ENCODE results near the gene DHRS1.

DHRS1 gene

GRCh38 chr14:24271134-24271833 lies 28.3 kb downstream of the DHRS1 start, which contains the start of gene RABGGTA:
Gene RABGGTA (minus strand): TSS chr14:24271597. CDS start chr14:24271115, 482 bp downstream.
- DNase-seq (ENCODE audit: low spot score in 2 of 2) (peak; percentile 78 to 93), ATAC-seq (peak; percentile 92)
- peak within 1 kb of the TSS; percentile 79 for H3K4me3 Mint-ChIP-seq
- peaks cover 28% of the 10 kb centered on the region for H3K36me3 Mint-ChIP-seq
- peak within 1 kb of the TSS; percentile 91 for H3K27ac Mint-ChIP-seq
- H3K4me1 Mint-ChIP-seq = peaks cover 53% of the 10 kb centered on the region
- H3K9me3 Mint-ChIP-seq = no peaks in the 10 kb centered on the region

- no peak for DNase-seq (ENCODE audit: low spot score in 2 of 2)
- Mint-ChIP-seq H3K9me3 (no peaks in the 10 kb centered on the region), H3K4me1 (peaks cover 54% of the 10 kb centered on the region), H3K27ac (peak overlapping the region; percentile 91), H3K36me3 (peaks cover 28% of the 10 kb centered on the region), H3K4me3 (peak overlapping the region; percentile 79)
- ATAC-seq = no peak
Observed at GRCh38 chr14:24270537-24271133, 28.9 kb downstream of the DHRS1 start.

- Mint-ChIP-seq H3K36me3 (peaks cover 28% of the 10 kb centered on the region), H3K27ac (peak overlapping the region; percentile 91), H3K9me3 (no peaks in the 10 kb centered on the region), H3K4me3 (peak overlapping the region; percentile 79), H3K4me1 (peaks cover 54% of the 10 kb centered on the region)
- no peak for ATAC-seq
- no peak for DNase-seq (ENCODE audit: low spot score in 2 of 2)
Observed at GRCh38 chr14:24269910-24270536, 29.6 kb downstream of the DHRS1 start.

- Mint-ChIP-seq H3K4me1 (peaks cover 53% of the 10 kb centered on the region), H3K9me3 (no peaks in the 10 kb centered on the region), H3K36me3 (peaks cover 28% of the 10 kb centered on the region), H3K27ac (no peak overlapping the region), H3K4me3 (no peak overlapping the region)
- ATAC-seq (no peak), DNase-seq (ENCODE audit: low spot score in 2 of 2) (no peak)
Observed at GRCh38 chr14:24269368-24269767, 30.2 kb downstream of the DHRS1 start.

- no peak for ATAC-seq
- Mint-ChIP-seq H3K9me3 (no peaks in the 10 kb centered on the region), H3K36me3 (peaks cover 28% of the 10 kb centered on the region), H3K4me3 (no peak overlapping the region), H3K4me1 (peaks cover 41% of the 10 kb centered on the region), H3K27ac (no peak overlapping the region)
- DNase-seq (ENCODE audit: low spot score in 2 of 2) = no peak
Observed at GRCh38 chr14:24268225-24268624, 31.4 kb downstream of the DHRS1 start.

- ATAC-seq = no peak
- no peak overlapping the region for H3K4me3 Mint-ChIP-seq
- peaks cover 28% of the 10 kb centered on the region for H3K36me3 Mint-ChIP-seq
- peak overlapping the region; percentile 9 for H3K27ac Mint-ChIP-seq
- H3K9me3 Mint-ChIP-seq = no peaks in the 10 kb centered on the region
- DNase-seq (ENCODE audit: low spot score in 2 of 2) = no peak
- peaks cover 34% of the 10 kb centered on the region for H3K4me1 Mint-ChIP-seq
Observed at GRCh38 chr14:24267516-24267915, 32.1 kb downstream of the DHRS1 start.

- no peaks in the 10 kb centered on the region for H3K9me3 Mint-ChIP-seq
- H3K4me3 Mint-ChIP-seq = no peak overlapping the region
- peaks cover 23% of the 10 kb centered on the region for H3K36me3 Mint-ChIP-seq
- H3K27ac Mint-ChIP-seq = peak overlapping the region; percentile 9
- ATAC-seq (no peak), DNase-seq (ENCODE audit: low spot score in 2 of 2) (no peak)
- peaks cover 25% of the 10 kb centered on the region for H3K4me1 Mint-ChIP-seq
Observed at GRCh38 chr14:24266344-24267244, 33.0 kb downstream of the DHRS1 start.

GRCh38 chr14:24264298-24264697 lies 35.3 kb downstream of the DHRS1 start:
- H3K27ac Mint-ChIP-seq = no peak overlapping the region
- DNase-seq (ENCODE audit: low spot score in 2 of 2) = no peak
- peaks cover 19% of the 10 kb centered on the region for H3K36me3 Mint-ChIP-seq
- ATAC-seq = no peak
- H3K4me3 Mint-ChIP-seq = no peak overlapping the region
- H3K9me3 Mint-ChIP-seq = no peaks in the 10 kb centered on the region
- peaks cover 16% of the 10 kb centered on the region for H3K4me1 Mint-ChIP-seq

- H3K4me3 Mint-ChIP-seq = no peak overlapping the region
- no peak for DNase-seq (ENCODE audit: low spot score in 2 of 2)
Observed at GRCh38 chr14:24263848-24264247, 35.7 kb downstream of the DHRS1 start.

GRCh38 chr14:24262821-24263733 lies 36.5 kb downstream of the DHRS1 start, which contains the start of gene TGM1:
Gene TGM1 (minus strand): TSS chr14:24263177. CDS start chr14:24262352, 825 bp downstream.
- peak within 1 kb of the TSS; percentile 68 for H3K27ac Mint-ChIP-seq
- H3K9me3 Mint-ChIP-seq = no peaks in the 10 kb centered on the region
- peaks cover 8% of the 10 kb centered on the region for H3K36me3 Mint-ChIP-seq
- ATAC-seq = peak; percentile 11
- no peak within 1 kb of the TSS for H3K4me3 Mint-ChIP-seq
- peaks cover 14% of the 10 kb centered on the region for H3K4me1 Mint-ChIP-seq
- no peak for DNase-seq (ENCODE audit: low spot score in 2 of 2)

More at GRCh38 chr14:24263848-24264247, 35.7 kb downstream of the DHRS1 start:
- no peaks in the 10 kb centered on the region for H3K9me3 Mint-ChIP-seq
- ATAC-seq = no peak
- H3K36me3 Mint-ChIP-seq = peaks cover 15% of the 10 kb centered on the region
- H3K4me1 Mint-ChIP-seq = peaks cover 14% of the 10 kb centered on the region
- H3K27ac Mint-ChIP-seq = no peak overlapping the region

- DNase-seq (ENCODE audit: low spot score in 2 of 2) (no peak), ATAC-seq (no peak)
- Mint-ChIP-seq H3K4me3 (no peak overlapping the region), H3K36me3 (peaks cover 3% of the 10 kb centered on the region), H3K27ac (no peak overlapping the region), H3K4me1 (peaks cover 8% of the 10 kb centered on the region), H3K9me3 (no peaks in the 10 kb centered on the region)
Observed at GRCh38 chr14:24261969-24262327, 37.6 kb downstream of the DHRS1 start.

- Mint-ChIP-seq H3K36me3 (no peaks in the 10 kb centered on the region), H3K4me3 (no peak overlapping the region), H3K27ac (peak overlapping the region; percentile 49), H3K4me1 (peaks cover 3% of the 10 kb centered on the region), H3K9me3 (no peaks in the 10 kb centered on the region)
- DNase-seq (ENCODE audit: low spot score in 2 of 2) (no peak), ATAC-seq (no peak)
Observed at GRCh38 chr14:24261256-24261968, 38.2 kb downstream of the DHRS1 start.

GRCh38 chr14:24260780-24261157 lies 38.8 kb downstream of the DHRS1 start:
- ATAC-seq = no peak
- Mint-ChIP-seq H3K36me3 (no peaks in the 10 kb centered on the region), H3K9me3 (no peaks in the 10 kb centered on the region), H3K4me1 (no peaks in the 10 kb centered on the region), H3K27ac (peak overlapping the region; percentile 49), H3K4me3 (no peak overlapping the region)
- DNase-seq (ENCODE audit: low spot score in 2 of 2) = no peak
